NCI-H2227 treated with DMSO at 0.1 percent for 48 hours (cell line): ENCODE results near the gene MGST2.
"Not testable (repeated sequence)": the region's sequence is repeated elsewhere in the genome, so short reads cannot be mapped to it uniquely, and the experiment has no call there.

Experiments
- DNase-seq: peaks from one replicate; lab custom pipeline; 2025; lab: John Stamatoyannopoulos, UW

MGST2 gene

GRCh38 chr4:139665690-139666529 is at the start of gene MGST2:
MGST2 (plus strand) TSS chr4:139665819; CDS start chr4:139666020, 201 bp downstream.
- peak; percentile 66 for DNase-seq

- DNase-seq = peak; percentile 44
Measured at GRCh38 chr4:139617702-139618490, 47.7 kb upstream of the MGST2 start.

GRCh38 chr4:139619644-139620043 is 46.0 kb upstream of the MGST2 start:
- no peak for DNase-seq

- peak; percentile 8 for DNase-seq
Measured at GRCh38 chr4:139622901-139623381, 42.7 kb upstream of the MGST2 start.

GRCh38 chr4:139624441-139625092 is 41.1 kb upstream of the MGST2 start:
- no peak for DNase-seq

GRCh38 chr4:139625093-139625455 is 40.5 kb upstream of the MGST2 start:
- DNase-seq = no peak

- DNase-seq = no peak
Measured at GRCh38 chr4:139625482-139625881, 40.1 kb upstream of the MGST2 start.

GRCh38 chr4:139628184-139629012 is 37.2 kb upstream of the MGST2 start:
- no peak for DNase-seq

GRCh38 chr4:139629436-139630125 is 36.0 kb upstream of the MGST2 start:
- DNase-seq = no peak

- no peak for DNase-seq
Measured at GRCh38 chr4:139630126-139630495, 35.5 kb upstream of the MGST2 start.

GRCh38 chr4:139630991-139631390 is 34.6 kb upstream of the MGST2 start:
- no peak for DNase-seq

GRCh38 chr4:139631791-139632190 is 33.8 kb upstream of the MGST2 start:
- no peak for DNase-seq

GRCh38 chr4:139632739-139633138 is 32.9 kb upstream of the MGST2 start:
- not testable (repeated sequence) for DNase-seq

- no peak for DNase-seq
Measured at GRCh38 chr4:139633195-139633594, 32.4 kb upstream of the MGST2 start.

GRCh38 chr4:139633661-139634060 is 32.0 kb upstream of the MGST2 start:
- DNase-seq = no peak

- no peak for DNase-seq
Measured at GRCh38 chr4:139635966-139636365, 29.7 kb upstream of the MGST2 start.

GRCh38 chr4:139638306-139638705 is 27.3 kb upstream of the MGST2 start:
- not testable (repeated sequence) for DNase-seq

- no peak for DNase-seq
Measured at GRCh38 chr4:139639654-139640053, 26.0 kb upstream of the MGST2 start.

GRCh38 chr4:139641218-139641617 is 24.4 kb upstream of the MGST2 start:
- no peak for DNase-seq

- DNase-seq = no peak
Measured at GRCh38 chr4:139642364-139642763, 23.3 kb upstream of the MGST2 start.
